PFSK-1 (cell line): ENCODE measurements around the gene FBXL12.

ENCODE experiments used
- FOXP2 ChIP-seq: optimal IDR thresholded peaks from 2 replicates; pipeline ENCODE3; 2011; ENCODE audit warnings: borderline replicate concordance, control low read depth, inconsistent platforms; ENCODE audit not compliant: insufficient read depth; ENCODE audit errors: extremely low read length, extremely low read depth
- POLR2AphosphoS5 ChIP-seq: IDR thresholded peaks from 2 replicates; pipeline ENCODE4 v1.6.1; 2012; ENCODE audit warnings: low read depth, mild to moderate bottlenecking, control low read depth, low read length, moderate library complexity
- REST ChIP-seq, 2 experiments: IDR thresholded peaks; 2 replicates each; pipeline versions ENCODE4 v1.6.1 to v1.8.0; 2011 to 2012; ENCODE audit warnings: low read depth in 2 of 2, low read length in 2 of 2, control low read depth in 1 of 2, inconsistent platforms in 1 of 2, mild to moderate bottlenecking in 1 of 2, moderate library complexity in 1 of 2; ENCODE audit not compliant: insufficient read depth in 1 of 2
- SIN3A ChIP-seq: IDR thresholded peaks from 2 replicates; pipeline ENCODE4 v1.6.1; 2012; ENCODE audit warnings: mild to moderate bottlenecking, low read length, moderate library complexity, borderline replicate concordance; ENCODE audit not compliant: insufficient read depth
- TAF1 ChIP-seq: IDR thresholded peaks from 2 replicates; pipeline ENCODE4 v1.6.1; 2012; ENCODE audit warnings: low read length, control low read depth, borderline replicate concordance; ENCODE audit not compliant: insufficient read depth

Gene FBXL12

DNA sequence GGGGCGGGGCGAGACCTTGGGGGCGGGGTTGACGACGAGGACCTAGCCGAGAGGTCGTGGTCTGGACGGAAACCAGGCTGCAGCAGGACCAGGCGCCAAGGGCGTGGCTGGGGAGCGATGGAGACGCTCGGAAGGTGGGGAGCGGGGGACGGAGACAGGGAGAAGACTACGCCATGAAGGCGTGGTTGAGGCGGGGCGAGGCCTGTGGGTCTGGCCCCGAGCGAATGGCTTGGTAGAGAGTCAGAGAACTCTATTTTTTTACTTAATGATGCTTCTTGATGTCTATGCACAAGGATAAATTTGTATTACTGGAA, 674 bp upstream of the FBXL12 start:
- TF ChIP-seq POLR2AphosphoS5 (no peak), SIN3A (no peak), REST (IDR thresholded peaks at IDR 0.05; ENCODE audit: insufficient read depth in 1 of 2, low read depth in 2 of 2, low read length in 2 of 2) (no peak), TAF1 (no peak), FOXP2 (no peak)

GRCh38 chr19:9818175-9818733, 625 bp downstream of the FBXL12 start:
- no peak for TF ChIP-seq FOXP2
- TF ChIP-seq REST (IDR thresholded peaks at IDR 0.05; ENCODE audit: insufficient read depth in 1 of 2, low read depth in 2 of 2, low read length in 2 of 2), result no peak
- TF ChIP-seq SIN3A, result no peak
- TF ChIP-seq TAF1, result no peak
- no peak for TF ChIP-seq POLR2AphosphoS5

DNA sequence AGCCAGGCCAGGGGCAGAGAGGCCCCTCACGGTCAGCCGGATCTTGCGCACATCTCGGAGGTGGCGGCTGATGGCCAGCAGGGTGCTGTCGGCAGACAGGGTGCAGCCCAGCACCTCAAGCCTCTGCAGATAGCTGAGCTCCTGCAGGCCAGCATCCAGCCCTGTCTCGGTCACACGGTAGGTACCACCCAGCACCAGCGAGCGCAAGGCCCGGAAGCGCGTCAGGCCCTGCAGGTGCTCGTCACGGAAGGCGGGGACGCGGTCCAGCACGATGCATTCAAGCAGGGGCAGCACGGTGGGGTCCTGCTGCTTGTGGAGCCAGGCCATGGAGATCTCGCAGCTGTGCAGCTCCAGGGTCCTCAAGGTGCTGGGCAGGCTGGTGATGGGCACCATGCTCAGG, 7.7 kb downstream of the FBXL12 start:
- no peak for TF ChIP-seq POLR2AphosphoS5
- no peak for TF ChIP-seq REST (IDR thresholded peaks at IDR 0.05; ENCODE audit: insufficient read depth in 1 of 2, low read depth in 2 of 2, low read length in 2 of 2)

DNA sequence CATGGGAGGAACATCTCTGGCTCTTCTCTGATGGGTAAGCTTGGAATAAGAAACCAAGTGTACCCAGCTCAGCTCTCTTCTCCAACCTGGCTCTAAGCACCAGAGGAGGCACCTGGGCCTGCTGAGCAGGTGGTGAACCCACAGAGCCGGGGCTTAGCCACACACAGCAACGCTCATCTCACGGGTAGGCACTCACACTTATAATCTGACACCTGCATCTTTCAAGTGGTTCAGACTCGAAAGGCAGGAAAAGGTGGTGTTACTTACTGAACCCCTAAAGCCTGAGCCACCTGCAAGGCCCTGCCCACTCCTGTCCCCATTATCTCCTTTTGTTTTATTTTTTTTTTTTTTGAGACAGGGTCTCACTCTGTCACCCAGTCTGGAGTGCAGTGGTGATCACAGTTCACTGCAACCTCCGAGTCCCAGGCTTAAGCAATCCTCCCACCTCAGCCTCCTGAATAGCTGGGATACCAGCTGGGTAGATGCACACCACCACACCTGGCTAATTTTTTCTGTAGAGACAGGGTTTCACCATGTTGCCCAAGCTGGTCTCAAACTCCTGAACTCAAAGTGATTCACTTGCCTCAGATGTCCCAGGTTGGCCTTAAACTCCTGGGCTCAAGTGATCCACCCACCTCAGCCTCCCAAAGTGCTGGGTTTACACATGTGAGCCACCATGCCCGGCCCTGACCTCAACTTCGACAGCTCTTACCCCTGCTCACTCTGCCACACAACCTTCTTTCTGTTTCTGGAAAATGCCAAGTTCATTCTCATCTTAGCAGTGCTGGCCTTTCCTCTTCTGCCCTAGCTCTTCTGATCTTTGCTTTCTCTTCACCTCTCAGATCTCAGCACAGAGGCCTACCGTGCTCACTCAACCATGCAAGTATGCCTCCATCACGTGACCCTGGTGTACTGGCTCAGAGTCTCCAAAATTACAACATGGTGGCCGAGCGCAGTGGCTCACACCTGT, 9.7 kb downstream of the FBXL12 start:
- TF ChIP-seq FOXP2, result no peak
- TF ChIP-seq REST (IDR thresholded peaks at IDR 0.05; ENCODE audit: insufficient read depth in 1 of 2, low read depth in 2 of 2, low read length in 2 of 2), result no peak
- no peak for TF ChIP-seq TAF1
- TF ChIP-seq POLR2AphosphoS5, result no peak
- TF ChIP-seq SIN3A, result no peak
